Measurements from ENCODE around the gene ZNF407.

Gene ZNF407

GRCh38 chr18:74796841-74797576 lies 199.3 kb downstream of the ZNF407 start:
- DNase-seq = no peak

GRCh38 chr18:74797577-74798151 lies 200.0 kb downstream of the ZNF407 start:
- DNase-seq = no peak

- DNase-seq = no peak
These were observed 201.9 kb downstream of the ZNF407 start for GRCh38 chr18:74799542-74799941.

DNA sequence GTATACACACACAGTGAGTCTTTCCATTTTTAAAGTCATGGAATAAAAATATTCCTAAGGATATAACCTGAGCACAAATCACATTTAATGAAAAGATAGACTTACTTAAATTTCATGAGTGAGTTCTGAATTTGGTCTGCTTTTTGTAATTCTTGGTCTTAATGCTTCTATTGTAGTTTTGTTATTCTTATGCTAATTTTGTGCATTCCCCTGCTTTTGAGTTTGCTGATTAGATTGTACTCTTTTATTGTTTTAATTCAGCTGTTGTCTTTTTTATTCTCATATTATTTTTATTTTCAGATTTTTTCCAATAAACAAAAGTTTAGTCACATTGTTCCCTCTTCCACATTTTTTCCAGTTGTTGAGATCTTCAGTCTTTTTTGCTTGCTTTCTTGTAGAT lies 202.4 kb downstream of the ZNF407 start:
- DNase-seq = no peak

GRCh38 chr18:74803117-74803516 lies 205.4 kb downstream of the ZNF407 start:
- no peak for DNase-seq

DNA sequence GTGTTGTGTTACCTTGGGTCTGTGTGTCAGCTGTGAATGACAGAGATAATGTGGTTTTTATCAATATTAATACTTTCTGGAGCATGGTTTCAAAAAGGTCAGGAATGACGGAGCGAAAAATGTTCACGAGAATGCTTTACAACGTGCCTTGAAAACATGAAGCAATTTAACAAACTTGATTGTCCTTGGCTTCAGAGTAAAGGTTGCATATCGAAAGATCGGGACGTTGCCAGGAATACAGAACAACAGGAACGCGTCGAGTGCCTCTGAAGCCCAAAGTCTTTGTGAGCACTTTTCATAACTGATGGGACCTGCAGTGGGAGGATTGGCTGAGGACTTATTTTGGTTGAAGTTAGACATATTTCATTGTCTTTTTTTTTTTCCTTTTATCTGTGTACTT lies 206.1 kb downstream of the ZNF407 start:
- no peak for DNase-seq

DNA sequence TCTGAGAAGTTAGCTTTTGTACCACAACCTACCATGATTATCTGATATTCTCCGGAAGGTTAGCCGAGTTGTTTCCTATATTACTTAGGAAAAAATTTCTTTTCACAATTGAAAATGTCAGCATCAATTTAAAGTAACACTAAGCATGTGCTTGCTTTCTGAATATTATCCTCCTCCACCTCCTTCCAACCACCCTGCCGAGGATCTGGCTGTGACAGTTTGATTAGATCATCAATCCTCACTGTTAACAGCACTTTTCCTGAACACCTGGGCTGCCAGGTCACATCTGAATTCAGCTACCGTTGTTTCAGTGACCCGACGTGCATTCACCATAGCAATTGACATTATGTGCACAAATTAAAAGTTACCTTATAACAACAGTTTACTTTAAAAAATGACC lies 207.0 kb downstream of the ZNF407 start:
- no peak for DNase-seq

- no peak for DNase-seq
These were observed 208.4 kb downstream of the ZNF407 start for GRCh38 chr18:74806073-74806472.

DNA sequence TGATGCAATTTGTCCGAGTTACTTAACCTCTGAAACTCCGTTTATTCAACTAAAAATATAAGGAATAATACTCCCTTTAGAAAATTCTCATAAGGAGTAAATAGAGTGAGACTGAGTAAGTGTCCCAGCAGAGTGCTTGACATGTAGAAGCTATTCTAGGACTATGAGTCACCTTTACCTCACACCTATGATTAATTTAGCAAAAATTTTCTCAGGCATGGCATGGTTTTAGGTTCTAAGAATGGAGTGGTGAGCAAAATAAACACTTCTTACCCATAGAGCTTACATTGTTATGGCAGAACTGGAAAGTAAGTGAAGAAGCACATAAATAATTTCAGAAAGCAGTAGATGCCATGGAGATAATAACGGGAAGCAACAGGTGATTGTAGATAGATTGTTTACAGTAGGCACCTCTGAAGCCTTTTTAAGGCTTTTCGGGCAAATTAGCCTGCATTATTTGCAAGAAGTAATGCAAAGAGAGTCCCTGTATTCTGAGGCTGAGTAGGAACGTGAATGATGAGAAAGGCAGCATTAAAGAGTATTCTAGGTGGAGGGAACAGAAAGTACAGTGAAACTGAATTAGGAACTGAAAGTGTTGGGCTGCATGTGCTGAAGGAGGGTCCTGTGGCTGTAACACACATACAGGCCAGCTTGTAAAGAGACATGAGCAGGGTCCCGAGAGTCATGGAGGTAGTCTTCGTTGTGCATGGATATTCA lies 209.2 kb downstream of the ZNF407 start:
- DNase-seq = no peak

DNA sequence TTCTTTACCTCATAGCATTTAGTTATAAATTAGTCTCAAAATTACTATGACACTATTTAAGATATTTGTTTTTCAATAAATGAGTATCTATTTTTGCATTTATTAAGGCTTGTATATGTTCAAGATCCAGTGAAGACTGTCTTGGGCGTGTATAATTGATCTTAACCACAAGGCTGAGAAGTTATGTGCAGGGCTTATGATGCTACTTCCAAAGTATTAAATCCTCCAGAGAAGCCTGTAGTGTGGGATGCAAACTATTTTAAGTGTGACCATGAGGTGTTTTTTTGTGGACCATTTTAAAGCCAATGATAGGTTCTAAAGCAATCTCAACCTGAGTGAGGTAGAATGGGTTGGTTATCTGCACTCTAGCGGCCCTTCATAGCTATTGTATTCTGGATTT lies 219.9 kb downstream of the ZNF407 start:
- DNase-seq = no peak

GRCh38 chr18:74818516-74819175 lies 221.0 kb downstream of the ZNF407 start:
- DNase-seq = no peak

- no peak for DNase-seq
These were observed 221.9 kb downstream of the ZNF407 start for GRCh38 chr18:74819433-74820059.

DNA sequence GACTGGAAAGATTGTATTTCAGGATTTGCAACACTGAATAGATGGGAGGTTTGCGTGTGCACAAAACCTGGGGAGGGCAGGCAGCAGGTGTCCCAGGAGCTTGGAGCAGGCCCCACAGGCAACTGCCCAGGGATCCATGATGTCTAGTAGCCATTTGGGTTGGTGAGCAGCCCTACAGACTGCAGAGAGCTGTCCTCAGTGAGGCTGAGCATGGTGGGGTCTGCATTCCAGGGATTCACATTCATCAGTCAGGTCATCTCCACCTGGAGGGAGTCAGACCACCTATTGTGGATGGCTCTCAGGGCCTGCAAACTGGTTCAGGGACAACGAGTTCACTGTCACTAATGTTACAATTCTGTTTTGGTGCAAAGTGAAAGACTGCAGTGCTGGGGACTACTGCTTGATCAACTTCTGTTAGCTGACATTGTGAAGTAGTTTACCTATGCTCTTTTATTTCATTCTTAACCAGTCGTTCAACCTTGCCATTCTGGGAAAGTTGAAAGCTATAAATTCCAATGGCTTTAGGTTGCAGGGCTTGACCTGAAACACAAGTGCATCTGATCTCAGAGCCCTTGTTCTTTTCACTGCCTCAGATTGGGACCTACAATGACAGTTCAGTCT lies 222.6 kb downstream of the ZNF407 start:
- no peak for DNase-seq

GRCh38 chr18:74825460-74825859 lies 227.8 kb downstream of the ZNF407 start:
- no peak for DNase-seq

- no peak for DNase-seq
These were observed 228.9 kb downstream of the ZNF407 start for GRCh38 chr18:74826572-74826971.

DNA sequence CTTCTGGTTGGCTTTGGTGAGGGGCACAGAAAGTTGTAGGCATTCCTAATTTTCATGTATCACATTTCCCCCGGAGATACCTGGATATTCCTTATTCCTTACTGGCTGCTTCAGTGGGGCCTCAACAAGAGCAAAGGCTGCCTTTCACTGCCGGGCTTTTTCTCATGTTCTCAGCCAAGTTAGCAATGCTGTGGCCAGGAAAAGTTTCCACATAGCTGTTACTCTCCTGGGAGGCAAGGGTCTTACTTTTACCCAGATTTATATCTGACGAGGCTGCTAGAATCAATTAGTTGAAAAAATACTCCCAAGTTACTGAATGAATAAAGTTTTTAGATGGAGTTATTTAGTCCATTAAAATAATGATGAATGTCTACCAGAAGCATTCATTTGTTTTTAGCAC lies 230.5 kb downstream of the ZNF407 start:
- DNase-seq = no peak

DNA sequence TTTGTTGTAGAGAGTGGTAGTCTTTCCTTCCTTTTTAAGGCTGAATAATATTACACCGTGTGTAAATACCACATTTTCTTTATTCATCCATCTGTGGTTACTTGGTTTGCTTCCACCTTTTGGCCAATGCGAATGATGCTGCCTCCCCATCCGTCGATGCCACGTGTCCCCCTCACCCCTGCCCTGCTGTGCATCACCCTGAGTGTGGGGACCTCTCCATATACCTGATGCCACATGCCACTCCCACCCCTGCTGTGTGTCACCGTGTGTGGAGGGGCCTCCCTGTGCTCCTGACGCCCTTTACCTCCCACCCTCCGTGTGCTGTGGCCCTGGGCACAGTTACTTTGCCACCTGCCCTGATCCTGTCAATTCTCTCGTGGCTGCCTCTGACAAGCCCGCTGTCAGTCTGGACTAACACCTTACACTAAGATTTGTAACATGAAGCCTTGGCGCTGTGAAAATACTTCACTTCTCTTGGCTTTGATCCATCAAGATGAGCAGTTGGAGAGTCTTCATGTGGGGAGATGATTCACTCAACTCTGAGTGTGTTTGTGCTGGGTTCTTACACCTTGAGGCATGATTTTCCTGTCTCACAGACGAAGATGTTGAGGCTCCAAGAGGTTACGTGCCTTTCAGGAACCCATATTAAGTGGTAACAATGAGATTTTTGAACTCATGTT lies 234.0 kb downstream of the ZNF407 start:
- DNase-seq = no peak

- no peak for DNase-seq
These were observed 234.7 kb downstream of the ZNF407 start for GRCh38 chr18:74832381-74832780.

DNA sequence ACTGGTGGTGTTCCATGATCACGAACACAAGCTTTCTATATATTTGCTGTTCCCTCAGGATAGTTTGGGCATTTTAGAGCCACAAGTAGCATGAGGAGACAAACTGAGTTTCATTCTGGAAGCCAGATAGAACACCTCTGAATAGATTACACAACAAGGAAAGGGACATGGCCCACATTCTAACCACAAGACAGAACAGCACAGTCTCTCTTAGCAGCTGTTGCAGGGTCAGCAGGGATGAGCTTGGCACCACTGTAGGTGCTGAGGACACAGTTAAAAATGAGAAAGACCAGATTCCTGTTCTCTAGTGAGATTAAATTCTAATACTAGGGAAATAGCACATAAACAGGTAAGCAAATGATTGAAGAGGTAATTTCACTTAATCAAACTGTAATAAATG lies 235.3 kb downstream of the ZNF407 start:
- no peak for DNase-seq

DNA sequence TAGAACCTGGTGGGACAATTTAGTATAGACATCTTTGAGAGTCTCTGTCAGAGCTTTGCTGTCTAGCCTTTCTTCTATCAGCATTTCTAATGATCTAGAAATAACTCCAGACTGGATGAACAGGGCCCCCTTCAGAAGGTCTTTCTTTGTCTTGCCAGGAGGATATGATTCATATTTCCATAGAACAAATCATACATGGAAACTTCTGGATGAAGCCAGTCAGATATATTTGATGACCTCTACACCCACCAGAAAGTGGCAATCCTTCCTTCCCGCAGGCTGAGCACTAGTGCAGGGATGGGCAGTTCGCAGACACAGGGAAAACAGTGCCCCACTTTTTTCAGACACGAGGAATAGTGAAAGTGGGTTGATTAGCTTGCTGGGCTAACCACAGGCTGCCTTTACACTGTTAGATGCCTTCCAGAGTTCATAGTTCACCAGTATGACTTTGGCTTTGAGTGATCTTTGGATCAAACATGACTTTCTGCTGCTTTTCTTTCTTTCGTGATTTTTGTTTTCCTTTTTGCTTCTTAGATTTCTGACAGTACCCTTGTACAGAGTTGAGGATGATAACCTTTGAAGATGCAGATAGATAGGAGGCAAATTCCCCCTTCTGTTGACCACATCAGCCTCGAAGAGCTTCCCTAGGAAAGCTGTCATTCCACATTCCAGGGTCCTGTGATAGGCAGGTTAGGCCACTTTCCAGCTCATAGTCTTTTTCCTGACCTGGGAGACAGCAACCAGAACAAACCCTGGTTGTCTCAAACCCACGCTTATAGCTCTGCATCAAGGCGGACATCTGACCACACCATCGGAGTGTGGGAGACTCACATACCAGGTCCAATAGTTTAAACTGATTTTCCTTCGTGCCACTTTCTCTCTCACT lies 237.0 kb downstream of the ZNF407 start:
- no peak for DNase-seq

Measured in CD4-positive, alpha-beta T cell treated with Interleukin-17A for 4 hours (primary cell).